ENCODE measurements around the gene PITPNB.

The PITPNB gene

DNA sequence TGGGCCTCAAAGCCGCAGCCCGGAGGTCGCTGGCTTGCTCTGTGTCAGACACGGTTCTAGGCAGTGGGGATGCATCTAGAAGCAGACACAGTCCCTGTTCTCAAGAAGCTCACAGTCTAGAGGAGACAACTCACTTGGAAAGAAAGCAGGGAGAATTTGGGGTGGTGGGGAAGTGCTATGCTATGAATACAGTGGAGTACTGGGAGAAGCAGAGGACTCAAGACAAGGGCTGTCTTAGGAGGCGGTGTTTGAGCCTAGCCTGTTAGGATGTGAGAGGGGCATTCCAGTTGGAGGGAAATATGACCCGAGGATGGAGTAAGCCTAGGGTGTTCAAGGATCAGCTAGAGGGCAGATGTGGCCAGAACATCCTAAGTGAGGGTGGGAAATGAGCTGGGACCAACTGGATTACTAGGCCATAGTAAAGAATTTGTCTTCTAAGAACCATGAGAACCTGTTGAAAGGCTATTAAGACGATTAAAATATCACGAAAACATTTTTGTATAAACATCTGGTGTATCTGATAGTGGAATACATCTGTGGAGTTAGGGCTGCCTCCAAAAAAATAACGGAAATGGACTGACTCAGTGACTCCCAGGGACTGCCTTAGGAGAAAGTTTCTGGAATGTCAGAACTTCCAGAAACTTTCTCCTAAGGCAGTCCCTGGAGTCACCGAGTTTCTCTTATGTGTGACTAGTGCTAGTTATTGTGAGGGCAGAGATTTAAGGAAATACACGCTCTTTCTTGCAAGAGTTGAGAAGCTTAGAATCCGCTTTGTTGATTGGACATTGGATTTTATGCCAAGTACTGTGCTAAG, 1.1 kb upstream of the PITPNB start:
- peak; percentile 77 for DNase-seq (ENCODE audit: low read depth)

DNA sequence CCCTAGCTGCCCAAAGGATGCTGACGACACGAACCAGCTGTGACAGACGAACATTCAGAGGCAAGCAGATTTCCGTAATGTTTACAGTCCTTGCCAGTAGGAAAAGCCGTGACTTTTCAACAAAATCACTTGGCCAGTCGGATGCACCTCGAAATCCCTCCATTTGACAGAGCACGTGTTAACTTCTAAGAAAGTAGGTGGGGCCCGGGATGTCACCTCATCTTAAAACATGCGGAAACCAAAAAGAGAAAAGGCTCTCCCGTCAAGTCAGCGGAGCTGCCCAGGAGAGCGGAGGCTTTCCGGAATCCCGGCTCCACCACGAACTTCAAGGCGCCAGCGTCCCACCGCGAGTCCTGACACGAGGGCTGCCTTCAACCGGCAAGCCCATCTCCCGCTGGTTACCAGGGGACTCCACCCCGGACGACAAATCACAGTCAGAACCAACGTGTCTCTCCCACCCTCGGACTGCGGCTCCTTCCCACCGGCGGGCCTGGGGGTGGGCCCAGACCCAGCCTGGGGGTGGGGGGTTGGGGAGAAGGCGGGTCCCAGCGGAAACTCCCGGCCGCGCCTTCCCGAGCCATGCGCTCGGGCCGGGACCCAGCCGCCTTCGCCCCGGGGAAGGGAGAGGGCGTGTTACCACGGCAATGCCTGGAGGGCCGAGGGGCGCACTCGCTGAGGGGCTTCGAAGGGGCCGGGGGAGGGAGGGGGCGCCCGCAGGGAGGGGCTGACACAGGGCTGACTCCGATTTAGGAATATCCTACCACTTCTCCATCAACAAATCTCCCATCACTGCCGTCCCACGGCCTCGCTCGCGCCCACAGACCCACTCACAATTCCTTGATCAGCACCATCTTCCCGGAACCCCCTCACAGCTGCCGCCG, 475 bp downstream of the PITPNB start:
- peak; percentile 71 for DNase-seq (ENCODE audit: low read depth)

DNA sequence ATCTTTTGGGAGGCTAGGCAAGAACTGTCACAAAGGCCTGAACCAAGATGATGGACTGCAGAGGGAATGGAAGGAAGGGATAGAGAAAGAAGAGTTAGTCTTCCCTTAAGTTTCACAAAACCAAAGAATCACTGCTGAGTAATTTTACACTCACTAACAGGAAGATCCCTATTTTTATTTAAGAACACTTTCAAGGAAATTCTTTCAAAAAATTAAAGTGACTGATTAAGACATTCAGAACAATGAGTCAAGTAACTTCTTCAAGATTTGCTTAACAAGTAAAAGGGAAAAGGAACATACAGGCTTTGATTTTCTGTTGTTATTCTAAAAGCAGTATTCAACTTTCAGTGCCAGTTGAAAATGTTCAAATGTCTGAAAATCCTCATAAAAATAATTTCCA, 3.1 kb downstream of the PITPNB start:
- DNase-seq (ENCODE audit: low read depth) = no peak

DNA sequence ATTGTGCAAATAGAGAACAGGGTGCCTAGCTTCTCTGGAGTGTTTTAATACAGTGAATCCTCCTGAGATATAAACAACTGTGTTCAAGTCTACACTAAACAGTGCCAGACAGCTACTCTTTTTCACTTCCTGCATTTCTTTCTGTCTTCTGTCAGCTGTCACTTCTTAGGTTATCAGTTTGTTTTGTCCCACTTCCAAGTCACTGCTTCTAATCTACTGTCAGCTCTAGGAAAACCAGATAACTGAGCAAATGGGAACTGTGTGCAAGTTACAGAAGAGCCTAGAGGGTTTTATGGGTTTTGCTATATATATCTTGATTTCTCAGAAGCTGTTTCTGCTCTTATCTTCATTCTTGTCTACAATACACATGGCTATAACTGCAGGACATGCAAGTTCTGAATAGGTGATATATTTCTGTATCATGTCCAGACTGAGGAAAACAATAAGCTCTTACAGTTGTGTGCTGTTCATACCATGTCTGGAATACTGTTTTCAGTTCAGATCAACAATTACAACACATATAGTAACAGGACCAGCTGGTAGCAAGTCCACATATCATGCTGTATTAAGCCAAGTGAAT, 5.8 kb downstream of the PITPNB start:
- DNase-seq (ENCODE audit: low read depth) = no peak

DNA sequence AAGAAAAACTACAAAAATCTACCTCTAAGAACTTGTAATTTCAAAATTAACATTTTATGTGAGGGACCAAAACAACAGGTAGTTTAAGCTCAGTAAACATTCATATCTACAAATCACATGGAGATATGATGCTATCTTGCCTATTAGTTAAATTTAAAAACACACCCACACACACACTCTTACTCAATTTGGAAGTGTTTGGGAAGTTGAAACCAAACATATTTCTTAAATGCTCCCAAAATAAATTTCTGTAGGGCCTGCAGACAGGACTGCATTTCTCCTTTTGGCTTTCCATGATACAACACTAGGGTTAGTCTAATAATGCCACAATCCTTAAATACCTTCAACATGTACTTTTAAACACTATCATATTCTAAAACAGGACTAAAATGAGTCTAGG, 7.0 kb downstream of the PITPNB start:
- DNase-seq (ENCODE audit: low read depth) = no peak

DNA sequence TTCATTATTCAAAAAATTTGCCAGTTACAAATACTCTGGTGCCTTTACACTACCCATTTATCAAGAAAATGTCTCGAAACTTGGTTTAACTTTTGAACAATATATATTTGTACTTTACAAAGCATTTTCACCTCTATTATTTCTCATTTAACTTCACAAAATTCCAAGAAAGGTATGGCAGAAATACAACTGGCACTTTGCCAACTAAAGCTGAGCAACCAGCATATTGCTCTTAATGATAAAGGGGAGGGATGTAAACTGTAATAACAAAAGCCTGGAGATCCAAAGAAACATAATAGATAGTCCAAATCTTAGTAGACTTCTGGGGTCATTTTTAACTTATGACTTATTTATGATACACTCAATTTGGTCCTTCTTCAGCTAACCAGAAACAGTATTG, 7.7 kb downstream of the PITPNB start:
- no peak for DNase-seq (ENCODE audit: low read depth)

DNA sequence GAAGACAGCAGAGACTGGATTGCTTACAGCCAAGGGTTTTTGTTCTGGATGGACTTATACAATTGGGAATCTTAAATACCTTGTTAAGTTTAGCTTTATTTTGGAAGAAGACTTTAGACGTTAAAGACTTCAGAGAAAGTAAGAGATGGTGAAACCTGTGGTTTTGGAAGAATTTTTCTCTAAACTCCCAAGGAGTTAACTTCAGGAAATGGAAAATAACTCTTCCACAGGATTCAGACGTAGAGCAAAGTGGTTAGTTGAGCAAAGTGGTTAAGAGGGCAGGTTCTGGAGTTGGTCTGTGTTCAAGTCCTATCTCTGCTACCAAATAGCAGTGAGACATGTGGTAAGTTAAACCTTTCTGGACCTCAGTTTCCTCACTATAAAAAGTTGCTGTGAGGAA, 12.8 kb downstream of the PITPNB start:
- DNase-seq (ENCODE audit: low read depth) = no peak

DNA sequence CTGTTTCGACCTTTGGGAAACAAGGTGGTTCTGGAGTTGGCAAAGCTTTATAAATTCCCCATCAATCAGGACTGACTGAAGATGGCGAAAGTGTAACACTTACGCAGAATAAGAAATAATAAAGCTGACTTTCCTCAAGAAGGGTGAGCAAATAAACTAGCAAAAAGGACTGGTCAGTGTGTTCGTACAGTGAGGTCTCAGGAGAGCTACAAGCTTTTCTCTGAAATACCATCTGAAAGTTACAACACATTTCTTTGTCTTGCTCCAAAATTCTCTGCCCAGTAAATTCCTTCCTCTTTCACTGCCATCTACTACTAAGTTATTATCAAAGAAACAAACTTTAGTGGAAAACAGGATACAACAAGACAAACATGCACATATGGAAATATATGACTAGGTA, 13.4 kb downstream of the PITPNB start:
- DNase-seq (ENCODE audit: low read depth) = no peak

DNA sequence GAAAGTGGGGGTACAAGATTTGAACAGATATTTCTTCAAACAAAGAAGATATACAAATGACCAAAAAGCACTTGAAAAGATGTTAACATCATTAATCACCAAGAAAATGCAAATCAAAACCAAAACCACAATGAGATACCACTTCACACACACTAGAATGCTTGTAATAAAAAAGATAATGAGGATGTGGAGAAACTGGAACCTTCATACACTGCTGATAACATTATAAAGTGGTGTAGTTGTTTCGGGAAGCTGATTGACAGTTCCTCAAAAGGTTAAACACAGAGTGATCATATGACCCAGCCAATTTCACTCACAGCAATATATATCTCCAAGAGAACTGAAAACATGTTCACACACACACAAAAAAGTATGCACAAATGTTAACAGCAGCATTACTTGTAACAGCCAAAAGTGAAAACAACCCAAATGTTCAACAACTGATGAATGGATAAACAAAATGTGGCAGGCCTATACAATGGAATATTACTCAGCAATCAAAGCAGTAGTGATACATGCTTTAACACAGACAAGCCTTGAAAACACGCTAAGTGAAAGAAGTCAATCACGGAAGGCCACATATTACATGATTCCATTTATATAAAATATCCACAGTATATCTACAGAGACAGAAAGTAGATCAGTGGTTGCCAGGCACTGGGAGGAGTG, 15.1 kb downstream of the PITPNB start:
- DNase-seq (ENCODE audit: low read depth) = no peak

DNA sequence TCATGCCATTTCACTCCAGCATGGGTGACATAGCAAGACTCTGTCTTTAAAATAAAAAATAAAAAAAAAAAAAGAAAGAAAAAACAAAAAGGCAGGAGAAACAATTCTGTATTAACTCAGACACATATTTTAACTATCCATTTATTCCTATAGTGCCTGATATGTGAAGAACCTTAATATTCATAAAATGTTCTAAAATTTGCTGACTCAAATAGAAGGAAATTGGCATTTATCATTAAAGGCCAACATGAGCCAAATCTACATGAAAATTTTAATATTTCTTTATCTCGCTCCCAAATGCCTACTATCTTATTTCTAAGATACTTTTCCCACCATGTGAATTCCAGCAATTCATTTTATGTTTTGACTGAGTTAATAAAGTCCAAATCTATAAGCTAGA, 18.9 kb downstream of the PITPNB start:
- no peak for DNase-seq (ENCODE audit: low read depth)

DNA sequence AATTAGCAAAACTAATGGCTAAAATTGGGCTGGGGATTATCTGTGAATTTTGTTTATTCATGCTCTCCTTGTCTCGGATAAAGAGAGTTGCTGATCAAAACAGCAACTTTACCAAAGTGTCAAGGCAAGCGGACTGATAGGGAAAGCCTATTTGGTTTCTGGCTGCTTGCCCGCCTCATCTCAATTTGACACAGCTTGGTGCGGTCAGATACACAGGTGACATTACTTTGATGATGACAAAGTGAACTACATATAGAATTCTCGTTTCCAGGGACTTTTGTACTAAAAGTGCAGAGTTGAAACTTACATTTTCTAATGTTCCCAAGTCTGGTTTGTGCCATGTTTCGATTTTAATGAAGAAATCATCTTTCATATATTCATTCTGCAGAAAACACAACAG, 22.8 kb downstream of the PITPNB start:
- no peak for DNase-seq (ENCODE audit: low read depth)

DNA sequence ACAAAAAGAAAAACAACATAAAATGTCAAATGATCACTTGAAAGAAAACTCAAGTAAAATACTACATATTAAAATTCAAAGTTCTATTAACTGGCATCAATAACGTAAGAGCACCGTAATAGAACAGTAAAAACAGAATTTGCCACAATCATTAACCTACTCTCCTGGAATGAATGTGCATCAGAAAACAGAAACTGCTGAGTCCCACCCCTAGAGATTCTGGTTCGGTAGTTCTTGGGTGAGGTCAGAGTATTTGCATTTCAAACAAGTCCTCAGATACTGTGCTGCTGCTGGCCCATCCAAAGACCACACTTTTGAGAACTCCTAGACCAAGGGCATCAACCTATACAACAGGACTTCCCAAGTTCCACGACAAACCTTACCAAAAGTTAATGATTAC, 23.5 kb downstream of the PITPNB start:
- no peak for DNase-seq (ENCODE audit: low read depth)

DNA sequence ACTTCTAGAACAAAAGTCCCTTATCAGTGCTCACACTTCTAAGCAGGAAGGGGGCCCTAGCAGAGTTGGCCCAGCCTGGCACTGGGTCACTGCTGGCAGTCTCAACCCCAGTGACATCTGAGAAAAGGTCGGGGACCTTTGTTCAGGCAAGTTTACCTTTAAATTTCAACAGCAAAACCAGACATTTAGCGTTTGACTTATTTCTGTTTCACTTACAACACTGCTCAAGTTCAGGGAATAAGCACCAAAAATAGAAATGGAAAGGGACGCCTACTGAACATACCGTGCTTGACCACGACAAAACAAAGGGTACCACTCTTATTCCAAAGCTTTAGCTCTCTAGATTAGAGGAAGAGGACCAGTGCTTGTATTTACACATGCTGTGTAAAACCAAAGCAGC, 26.2 kb downstream of the PITPNB start:
- no peak for DNase-seq (ENCODE audit: low read depth)

DNA sequence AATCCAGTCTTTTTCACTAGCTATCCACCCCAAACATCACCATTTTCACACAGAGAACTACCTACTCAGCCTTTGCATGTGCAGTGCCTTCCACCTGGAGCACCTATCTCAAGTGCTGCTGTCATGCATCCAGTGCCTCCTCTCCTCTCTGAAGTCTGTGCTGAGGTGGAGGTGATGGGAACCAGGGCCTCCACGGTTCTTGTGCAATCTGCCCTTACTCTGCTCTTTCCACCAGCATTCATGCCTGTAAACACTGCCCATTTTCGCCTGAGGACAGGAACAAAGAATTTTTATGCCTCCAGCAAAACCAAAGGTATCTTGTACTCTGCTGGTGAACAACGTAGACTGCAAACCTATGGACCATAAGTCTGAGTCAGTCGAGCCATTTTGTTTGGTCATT, 27.0 kb downstream of the PITPNB start:
- no peak for DNase-seq (ENCODE audit: low read depth)

DNA sequence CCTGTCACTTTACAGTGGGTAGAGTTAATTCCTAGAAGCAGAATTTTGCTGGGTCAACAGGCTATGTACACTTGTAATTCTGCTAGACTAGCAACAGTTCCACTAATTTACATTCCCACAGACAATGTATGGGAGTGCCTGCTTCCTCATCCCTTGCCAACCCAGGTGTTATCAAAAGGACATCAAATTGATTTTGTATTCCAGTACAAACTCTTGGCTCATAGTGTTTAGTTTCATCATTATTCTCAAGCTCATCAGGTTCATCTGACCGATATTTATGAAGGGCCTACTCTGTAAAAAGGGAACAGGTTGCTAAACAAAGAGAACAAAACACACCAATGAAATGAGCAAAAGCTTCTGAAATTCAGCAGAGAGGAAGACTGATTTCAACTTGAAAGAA, 30.7 kb downstream of the PITPNB start:
- DNase-seq (ENCODE audit: low read depth) = no peak

DNA sequence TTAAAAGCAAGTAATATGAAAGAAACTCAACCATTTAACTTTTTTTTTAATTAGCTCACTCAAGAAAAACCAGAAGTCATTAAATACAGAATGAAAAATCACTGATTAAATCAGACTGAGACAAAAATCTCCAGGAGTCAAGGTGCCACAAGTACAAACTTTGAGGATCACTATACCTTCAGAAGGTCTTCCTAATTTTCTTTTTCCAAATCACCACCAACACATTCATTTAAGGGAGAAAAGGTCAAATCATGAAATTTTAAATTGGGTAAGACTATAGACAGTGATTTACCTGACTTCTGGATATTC, 32.3 kb downstream of the PITPNB start:
- DNase-seq (ENCODE audit: low read depth) = no peak

DNA sequence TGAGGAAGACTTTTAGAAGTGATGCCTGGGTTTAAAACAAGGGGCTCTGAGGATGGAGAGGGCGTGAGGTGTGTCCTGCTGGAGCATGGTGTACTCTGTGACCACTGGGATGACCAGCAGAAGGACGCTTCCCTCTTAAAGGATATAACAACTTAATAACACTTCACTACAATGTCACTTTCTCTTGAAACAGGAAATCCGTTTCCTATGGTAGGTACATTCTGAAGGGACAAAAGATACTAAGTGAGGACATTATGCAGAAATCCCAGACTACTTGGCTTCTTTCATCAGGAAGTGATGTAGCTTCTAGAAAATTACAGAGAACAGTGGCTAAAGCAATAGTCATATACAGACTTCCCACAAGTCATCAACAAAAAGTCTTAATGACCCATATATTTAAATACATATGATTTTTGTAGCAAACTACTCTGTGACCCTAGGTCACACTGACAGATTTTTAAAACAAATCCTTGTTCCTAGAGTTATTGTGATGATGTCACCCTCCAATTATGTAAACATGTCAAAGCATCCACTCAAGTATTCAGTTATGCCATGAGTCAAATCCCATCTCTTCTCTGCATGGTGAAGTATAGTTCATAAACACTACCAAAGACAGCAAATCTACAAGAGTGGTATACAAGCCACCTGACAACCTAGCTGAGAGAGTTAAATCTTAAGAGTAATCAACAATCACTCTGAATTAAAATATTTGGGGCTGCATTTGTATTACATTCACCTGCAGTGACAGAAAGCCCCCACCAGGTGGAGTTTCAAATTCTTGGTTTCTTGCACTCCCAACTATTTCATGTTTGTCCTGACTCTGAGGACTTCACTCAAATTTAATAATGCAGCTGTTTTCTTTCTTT, 32.8 kb downstream of the PITPNB start:
- DNase-seq (ENCODE audit: low read depth) = peak; percentile 95

DNA sequence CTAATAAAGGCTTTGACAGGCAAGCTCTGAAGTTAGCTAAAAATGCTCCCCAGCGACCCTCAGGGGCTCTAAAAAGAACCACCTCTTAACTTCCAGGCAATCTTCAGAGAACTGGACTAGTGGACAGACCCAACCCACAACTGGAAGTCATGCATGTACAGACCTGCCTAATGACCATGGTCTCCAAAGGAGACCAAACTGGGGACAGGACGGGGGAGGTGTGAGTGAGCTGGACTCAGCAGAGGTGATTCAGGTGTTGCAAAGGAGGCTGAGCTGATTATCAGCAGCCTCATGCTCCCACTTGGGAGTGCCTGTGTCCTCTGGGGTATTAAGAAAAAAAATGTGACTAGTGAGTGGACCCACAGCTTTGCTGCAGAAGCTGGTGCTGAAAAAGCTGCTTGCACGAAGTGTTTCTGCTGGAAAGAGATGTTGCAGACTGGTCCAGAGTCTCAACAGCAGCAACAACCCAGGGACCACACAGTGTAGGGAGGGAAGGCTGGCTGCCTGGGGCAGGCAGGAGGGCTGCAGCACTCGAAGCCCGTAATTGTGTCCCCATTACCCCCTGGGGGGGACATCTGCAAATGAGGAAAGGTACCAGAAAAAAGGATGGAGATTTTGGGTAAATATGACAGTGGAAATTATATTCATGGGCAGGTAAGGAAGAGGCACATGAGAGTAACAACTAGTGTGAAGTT, 35.3 kb downstream of the PITPNB start:
- no peak for DNase-seq (ENCODE audit: low read depth)

DNA sequence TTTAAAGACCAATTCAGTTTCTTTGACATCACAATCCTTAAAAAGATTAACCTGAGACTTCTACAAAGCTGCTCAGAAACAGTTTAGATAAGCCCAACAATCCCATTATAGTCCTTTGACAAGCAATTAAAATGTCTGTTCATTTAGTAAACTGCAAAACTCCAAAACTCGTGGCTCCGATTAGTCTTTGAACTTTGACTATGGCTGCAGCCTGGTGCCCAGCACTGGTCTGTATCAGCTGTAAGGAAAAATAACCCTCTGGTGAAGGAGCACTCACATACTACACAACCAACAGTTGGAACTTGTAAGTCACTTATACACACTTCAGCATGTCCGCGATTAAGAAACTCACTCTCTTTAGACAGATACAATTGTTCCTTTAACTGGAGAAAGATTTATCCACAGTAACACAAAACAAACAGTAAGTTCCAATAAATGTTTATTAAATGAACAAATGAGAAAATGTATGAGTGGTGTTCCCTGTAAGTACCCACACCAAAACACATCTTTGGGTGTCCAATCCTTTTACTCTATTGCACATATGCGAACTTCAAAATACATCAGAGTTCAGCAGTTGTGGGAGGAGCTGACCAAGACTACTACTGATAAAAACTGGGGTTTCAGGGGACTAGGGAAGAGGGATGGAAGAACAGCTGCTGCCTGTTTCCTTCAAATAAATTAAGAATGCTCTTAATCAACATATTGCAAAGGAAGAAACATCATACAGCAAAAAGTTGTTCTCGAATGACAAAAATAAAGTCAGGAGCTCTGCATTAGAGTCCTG, 36.4 kb downstream of the PITPNB start:
- no peak for DNase-seq (ENCODE audit: low read depth)

DNA sequence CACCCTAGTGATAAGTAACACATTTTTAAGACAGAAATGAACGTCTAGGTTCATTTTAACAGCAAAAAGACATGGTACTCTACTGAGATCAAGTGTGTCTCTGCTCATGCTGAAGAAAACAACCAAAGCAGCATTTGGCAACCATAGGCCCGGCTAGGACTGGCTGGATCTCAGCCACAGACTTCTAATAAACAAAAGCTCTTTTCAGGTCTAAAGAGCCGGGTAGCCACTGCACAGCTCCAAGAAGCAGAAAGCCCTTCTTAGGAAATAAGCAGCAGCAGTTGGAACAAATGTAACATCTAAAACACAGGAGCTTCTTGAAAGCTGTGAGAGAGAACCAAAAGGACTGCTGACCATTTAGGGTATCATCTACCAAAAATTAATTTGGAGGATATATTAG, 37.6 kb downstream of the PITPNB start:
- DNase-seq (ENCODE audit: low read depth) = no peak

Data from ELR (cell line).